Osteocyte (in vitro differentiated cells): ENCODE results near the gene PPP1CB. TPM values are rescaled to one million over a fixed set of nuclear protein-coding genes. Genes with fewer than 3 reads are reported as not detected.

Experiments used
- DNase-seq: peaks from one replicate; pipeline ENCODE4 v3.0.0; 2021; ENCODE audit warnings: mixed read lengths; ENCODE audit not compliant: unreplicated experiment; ENCODE audit errors: extremely low spot score
- H3K27ac Mint-ChIP-seq: one replicate; pipeline ENCODE4 v1.8.0; 2021; ENCODE audit warnings: mild to moderate bottlenecking, mixed read lengths; ENCODE audit not compliant: unreplicated experiment
- H3K27me3 Mint-ChIP-seq: one replicate; pipeline ENCODE4 v1.8.0; 2021; ENCODE audit warnings: mixed read lengths; ENCODE audit not compliant: unreplicated experiment
- H3K36me3 Mint-ChIP-seq: one replicate; pipeline ENCODE4 v1.8.0; 2021; ENCODE audit warnings: mixed read lengths; ENCODE audit not compliant: unreplicated experiment
- H3K4me1 Mint-ChIP-seq: one replicate; pipeline ENCODE4 v1.8.0; 2021; ENCODE audit warnings: mixed read lengths; ENCODE audit not compliant: unreplicated experiment
- H3K4me3 Mint-ChIP-seq: one replicate; pipeline ENCODE4 v1.8.0; 2021; ENCODE audit warnings: mild to moderate bottlenecking, moderate library complexity, mixed read lengths; ENCODE audit not compliant: unreplicated experiment
- H3K9me3 Mint-ChIP-seq: one replicate; pipeline ENCODE4 v1.8.0; 2021; ENCODE audit warnings: mixed read lengths; ENCODE audit not compliant: unreplicated experiment
- total RNA-seq: library from RNA; stranded (reverse); gene quantifications from 2 replicates; pipeline ENCODE4 v1.2.1, GENCODE V29; 2021
- TF ChIP-seq, protein P1 (sequence below): fragments of 200-600 bp; sonication (generic); IDR thresholded peaks from 2 replicates; pipeline ENCODE4 v1.5.0; 2021; ENCODE audit warnings: antibody characterized with exemption, mild to moderate bottlenecking, moderate library complexity

The PPP1CB gene
- total RNA-seq, 1 donor from 2014 or later: 198 TPM

DNA sequence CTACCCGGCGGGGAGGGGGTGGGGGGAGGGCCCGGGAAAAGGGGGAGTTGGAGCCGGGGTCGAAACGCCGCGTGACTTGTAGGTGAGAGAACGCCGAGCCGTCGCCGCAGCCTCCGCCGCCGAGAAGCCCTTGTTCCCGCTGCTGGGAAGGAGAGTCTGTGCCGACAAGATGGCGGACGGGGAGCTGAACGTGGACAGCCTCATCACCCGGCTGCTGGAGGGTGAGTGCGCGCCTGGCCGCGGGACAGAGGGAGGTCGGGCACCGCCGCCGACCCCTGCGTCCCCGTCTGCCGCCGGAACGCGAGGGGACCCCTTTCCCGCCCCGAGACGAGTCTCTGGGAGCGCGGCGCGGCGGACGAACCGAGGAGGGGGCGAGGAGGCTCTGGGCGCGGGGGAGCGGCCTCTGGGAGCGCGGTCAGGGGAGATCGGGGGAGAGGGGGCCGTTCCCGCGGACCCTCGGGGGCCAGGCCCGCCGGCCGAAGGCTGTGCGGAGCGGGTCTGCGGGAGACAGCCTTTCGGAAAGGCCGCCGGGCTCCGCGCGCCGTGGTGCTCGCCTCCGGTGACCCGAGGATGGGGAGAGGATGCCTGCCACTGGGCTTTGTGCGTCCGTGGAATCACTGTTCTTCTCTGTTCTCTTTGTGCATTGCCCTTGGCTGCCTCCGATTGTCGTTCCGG lies 463 bp downstream of the PPP1CB start:
- peaks cover 45% of the 10 kb centered on the region for H3K4me1 Mint-ChIP-seq
- DNase-seq: no peak

DNA sequence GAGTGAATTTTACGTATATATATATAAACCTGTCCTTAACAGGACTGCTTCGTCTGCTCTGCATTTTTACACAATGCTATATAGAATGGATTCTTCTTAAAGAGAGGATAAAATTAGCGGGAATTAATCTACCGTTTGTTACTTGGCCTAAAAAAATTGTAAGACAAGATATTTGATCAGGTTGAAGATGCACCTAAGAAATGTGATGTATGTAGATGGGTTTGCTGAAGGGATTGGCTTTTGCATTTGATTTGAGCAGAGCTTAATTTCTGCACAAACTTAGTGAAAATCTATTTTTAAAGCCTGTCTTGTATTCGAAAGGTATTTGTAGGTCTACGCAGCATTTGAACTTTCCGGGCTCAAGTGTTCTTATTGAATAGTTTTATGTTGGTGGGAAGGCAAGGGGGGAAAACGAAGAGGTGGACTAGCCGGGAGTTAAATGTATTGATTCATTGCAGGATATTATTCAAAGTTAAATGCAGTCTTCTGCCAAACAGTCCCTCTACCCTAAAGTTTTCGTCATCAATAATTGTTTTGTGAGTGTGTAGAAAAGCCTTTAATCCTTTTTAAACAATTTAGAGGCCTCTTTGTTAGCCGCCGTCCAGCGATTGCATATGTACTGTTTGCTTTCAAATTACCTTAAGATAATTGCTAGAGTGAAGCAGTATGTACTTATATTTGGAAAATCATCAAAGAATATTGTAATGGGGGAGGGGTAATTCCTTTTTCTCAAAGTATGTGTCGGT lies 1.2 kb downstream of the PPP1CB start:
- Mint-ChIP-seq H3K4me3 (peak overlapping the region; percentile 88), H3K27ac (peak overlapping the region; percentile 98), H3K9me3 (no peaks in the 10 kb centered on the region), H3K4me1 (peaks cover 51% of the 10 kb centered on the region), H3K36me3 (no peaks in the 10 kb centered on the region), H3K27me3 (no peaks in the 10 kb centered on the region)
- no peak for DNase-seq
- TF ChIP-seq, protein P1, sequence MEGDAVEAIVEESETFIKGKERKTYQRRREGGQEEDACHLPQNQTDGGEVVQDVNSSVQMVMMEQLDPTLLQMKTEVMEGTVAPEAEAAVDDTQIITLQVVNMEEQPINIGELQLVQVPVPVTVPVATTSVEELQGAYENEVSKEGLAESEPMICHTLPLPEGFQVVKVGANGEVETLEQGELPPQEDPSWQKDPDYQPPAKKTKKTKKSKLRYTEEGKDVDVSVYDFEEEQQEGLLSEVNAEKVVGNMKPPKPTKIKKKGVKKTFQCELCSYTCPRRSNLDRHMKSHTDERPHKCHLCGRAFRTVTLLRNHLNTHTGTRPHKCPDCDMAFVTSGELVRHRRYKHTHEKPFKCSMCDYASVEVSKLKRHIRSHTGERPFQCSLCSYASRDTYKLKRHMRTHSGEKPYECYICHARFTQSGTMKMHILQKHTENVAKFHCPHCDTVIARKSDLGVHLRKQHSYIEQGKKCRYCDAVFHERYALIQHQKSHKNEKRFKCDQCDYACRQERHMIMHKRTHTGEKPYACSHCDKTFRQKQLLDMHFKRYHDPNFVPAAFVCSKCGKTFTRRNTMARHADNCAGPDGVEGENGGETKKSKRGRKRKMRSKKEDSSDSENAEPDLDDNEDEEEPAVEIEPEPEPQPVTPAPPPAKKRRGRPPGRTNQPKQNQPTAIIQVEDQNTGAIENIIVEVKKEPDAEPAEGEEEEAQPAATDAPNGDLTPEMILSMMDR: no peak

More for the DNA sequence above, 463 bp downstream of the PPP1CB start:
- TF ChIP-seq, protein P1: no peak
- peak overlapping the region; percentile 88 for H3K4me3 Mint-ChIP-seq
- H3K36me3 Mint-ChIP-seq: no peaks in the 10 kb centered on the region
- peak overlapping the region; percentile 98 for H3K27ac Mint-ChIP-seq
- H3K9me3 Mint-ChIP-seq: no peaks in the 10 kb centered on the region
- no peaks in the 10 kb centered on the region for H3K27me3 Mint-ChIP-seq

DNA sequence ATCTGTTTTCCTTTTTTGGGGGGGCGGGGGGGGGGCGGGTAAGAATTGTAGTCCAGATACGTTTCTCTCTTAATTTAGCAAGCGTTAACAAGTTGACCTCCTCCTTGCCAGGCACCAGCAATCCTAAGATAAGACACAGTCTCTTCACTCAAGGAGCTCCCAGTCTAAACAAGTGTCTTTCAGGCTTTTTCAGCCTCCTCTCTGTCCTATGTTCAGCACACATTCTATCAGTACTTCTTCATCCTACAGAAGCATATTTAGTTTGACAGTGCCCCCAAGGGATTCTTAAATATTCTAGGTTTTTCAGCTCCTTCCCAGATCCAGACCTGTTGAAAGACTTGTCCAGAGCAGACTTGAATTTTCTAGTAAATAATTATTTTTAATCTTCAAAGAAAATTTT lies 2.7 kb downstream of the PPP1CB start:
- Mint-ChIP-seq H3K4me1 (peaks cover 61% of the 10 kb centered on the region), H3K27ac (peak overlapping the region; percentile 61)
- no peak for DNase-seq

DNA sequence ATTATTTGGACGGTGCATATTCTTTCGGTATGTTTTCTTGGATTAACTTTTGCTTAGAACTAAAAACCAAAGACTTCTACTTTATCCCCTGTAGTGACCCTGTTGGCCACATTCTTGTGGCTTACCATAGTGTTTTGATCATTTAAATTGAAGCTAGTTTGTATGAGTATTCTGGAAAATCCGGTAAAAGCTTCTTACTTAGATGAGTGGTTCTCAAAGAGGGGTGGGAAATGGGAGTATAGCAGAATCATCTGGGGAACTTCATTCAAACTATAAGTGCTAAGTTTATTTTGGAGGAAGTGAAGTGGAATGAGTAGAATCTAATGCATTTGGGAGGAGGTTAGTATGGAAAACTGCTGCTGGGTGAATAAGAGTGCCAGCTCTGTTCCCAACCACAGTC lies 3.8 kb downstream of the PPP1CB start:
- Mint-ChIP-seq H3K9me3 (no peaks in the 10 kb centered on the region), H3K36me3 (peaks cover under 1% of the 10 kb centered on the region), H3K4me3 (peak overlapping the region; percentile 5), H3K4me1 (peaks cover 55% of the 10 kb centered on the region), H3K27ac (peak overlapping the region; percentile 4), H3K27me3 (no peaks in the 10 kb centered on the region)
- TF ChIP-seq, protein P1: no peak
- DNase-seq: no peak

More for the DNA sequence above, 2.7 kb downstream of the PPP1CB start:
- Mint-ChIP-seq H3K27me3 (no peaks in the 10 kb centered on the region), H3K9me3 (no peaks in the 10 kb centered on the region), H3K4me3 (peak overlapping the region; percentile 57), H3K36me3 (no peaks in the 10 kb centered on the region)
- TF ChIP-seq, protein P1: peak; percentile 10

DNA sequence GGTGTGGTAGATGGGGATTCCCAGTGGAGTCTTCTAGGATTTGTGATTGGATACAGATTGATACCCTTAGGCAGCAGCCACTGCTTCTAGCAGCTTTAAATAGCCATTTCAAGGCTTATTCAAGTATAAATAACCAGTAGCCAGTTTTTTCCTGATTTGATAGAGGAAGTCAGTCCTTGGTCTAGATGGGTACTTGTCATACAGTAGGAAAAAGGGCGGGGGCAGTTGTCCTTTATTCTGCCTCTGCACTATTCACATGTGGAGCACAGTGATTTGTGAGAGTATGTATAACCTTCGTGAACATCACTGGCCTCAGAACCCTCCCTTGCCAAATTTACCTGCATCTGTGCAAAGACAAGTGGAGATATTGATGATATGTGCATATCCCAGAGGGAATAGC lies 6.8 kb downstream of the PPP1CB start:
- no peaks in the 10 kb centered on the region for H3K27me3 Mint-ChIP-seq
- no peak overlapping the region for H3K27ac Mint-ChIP-seq
- peaks cover 2% of the 10 kb centered on the region for H3K36me3 Mint-ChIP-seq
- peaks cover 59% of the 10 kb centered on the region for H3K4me1 Mint-ChIP-seq
- H3K9me3 Mint-ChIP-seq: no peaks in the 10 kb centered on the region
- DNase-seq: no peak
- no peak overlapping the region for H3K4me3 Mint-ChIP-seq
- TF ChIP-seq, protein P1: no peak
